IMR-90 (cell line): ENCODE data around the gene DOK6. TPM values are rescaled to one million over a fixed set of nuclear protein-coding genes. Genes with fewer than 3 reads are reported as not detected.

Experiments
- ATAC-seq: fragments of 200-7000 bp; cut with Tn5 transposase; 2 replicates; pipeline ENCODE4 v1.9.1; 2020; ENCODE audit warnings: low read depth, mild to moderate bottlenecking, moderate library complexity
- BruUV-seq: library from RNA; stranded (reverse); fragments of 400-500 nt; replicated peaks from 2 replicates; lab custom pipeline; 2021; lab: Mats Ljungman, UMichigan
- CTCF ChIA-PET: fragments of 300-600 bp; formaldehyde crosslinking; extraction: SDS; loops from one replicate; lab custom pipeline; 2021; ENCODE audit warnings: antibody characterized with exemption; lab: Yijun Ruan, JAX
- POLR2A ChIA-PET: fragments of 300-600 bp; sonication (Branson Sonifier 250); formaldehyde crosslinking; loops from one replicate; lab custom pipeline; 2022; ENCODE audit warnings: antibody characterized with exemption; ENCODE audit not compliant: unreplicated experiment; lab: Charles Lee
- DNase-seq: peaks from one replicate; pipeline ENCODE4 v3.0.0; 2013
- H2AFZ ChIP-seq: replicated peaks from 2 replicates; pipeline ENCODE3; 2013; ENCODE audit warnings: low read length, mild to moderate bottlenecking; ENCODE audit not compliant: poor library complexity
- H2AK5ac ChIP-seq: 2 replicates; pipeline ENCODE4 v1.6.1; 2013; ENCODE audit warnings: low read depth, low read length, inconsistent platforms
- H2AK9ac ChIP-seq: replicated peaks from 2 replicates; pipeline ENCODE3; 2013; ENCODE audit warnings: mild to moderate bottlenecking, low read depth, low read length, moderate library complexity; ENCODE audit not compliant: poor library complexity
- H2BK120ac ChIP-seq: 2 replicates; pipeline ENCODE4 v1.6.1; 2013; ENCODE audit warnings: low read depth, low read length, inconsistent platforms
- H2BK15ac ChIP-seq: 3 replicates; pipeline ENCODE4 v1.6.1; 2013; ENCODE audit warnings: low read depth, low read length, inconsistent platforms
- H2BK20ac ChIP-seq: 2 replicates; pipeline ENCODE4 v1.6.1; 2013; ENCODE audit warnings: low read depth, mild to moderate bottlenecking, inconsistent platforms, low read length, moderate library complexity
- H2BK5ac ChIP-seq: 2 replicates; pipeline ENCODE4 v1.6.1; 2013; ENCODE audit warnings: mild to moderate bottlenecking, low read depth, low read length, inconsistent platforms; ENCODE audit not compliant: poor library complexity, severe bottlenecking
- H3K14ac ChIP-seq: replicated peaks from 2 replicates; pipeline ENCODE4 v1.6.1; 2013; ENCODE audit warnings: low read depth, low read length, inconsistent platforms
- H3K18ac ChIP-seq: 2 replicates; pipeline ENCODE4 v1.6.1; 2013; ENCODE audit warnings: low read depth, low read length, control low read depth
- H3K23ac ChIP-seq: 2 replicates; pipeline ENCODE4 v1.6.1; 2013; ENCODE audit warnings: low read depth, low read length, inconsistent platforms
- H3K27ac ChIP-seq: 2 replicates; pipeline ENCODE4 v1.5.1; 2013; ENCODE audit warnings: mild to moderate bottlenecking, control low read depth, low read length; ENCODE audit not compliant: insufficient read depth
- H3K27me3 ChIP-seq: 2 replicates; pipeline ENCODE4 v1.6.1; 2013; ENCODE audit warnings: low read length; ENCODE audit not compliant: control insufficient read depth, insufficient read depth
- H3K36me3 ChIP-seq: 2 replicates; pipeline ENCODE4 v1.6.1; 2013; ENCODE audit warnings: low read length, mixed read lengths; ENCODE audit not compliant: control insufficient read depth, insufficient read depth
- H3K4ac ChIP-seq: 2 replicates; pipeline ENCODE4 v1.6.1; 2013; ENCODE audit warnings: low read depth, low read length, inconsistent platforms
- H3K4me1 ChIP-seq: 2 replicates; pipeline ENCODE4 v1.6.1; 2013; ENCODE audit warnings: low read length, mixed read lengths; ENCODE audit not compliant: control insufficient read depth, insufficient read depth
- H3K4me2 ChIP-seq: 2 replicates; pipeline ENCODE4 v1.6.1; 2013; ENCODE audit warnings: low read depth, mild to moderate bottlenecking, control low read depth, low read length, moderate library complexity
- H3K4me3 ChIP-seq: 2 replicates; pipeline ENCODE4 v1.5.1; 2013; ENCODE audit warnings: low read depth, mild to moderate bottlenecking, control low read depth, low read length, moderate library complexity; ENCODE audit not compliant: insufficient read depth
- H3K56ac ChIP-seq: 2 replicates; pipeline ENCODE4 v1.6.1; 2013; ENCODE audit warnings: low read length, inconsistent platforms; ENCODE audit not compliant: insufficient read depth; ENCODE audit errors: extremely low read depth
- H3K79me1 ChIP-seq, 2 experiments: 2 replicates each; pipeline ENCODE4 v1.6.1; 2013; ENCODE audit warnings: low read length in 2 of 2, inconsistent platforms in 1 of 2, low read depth in 1 of 2
- H3K9ac ChIP-seq: 2 replicates; pipeline ENCODE4 v1.6.1; 2013; ENCODE audit warnings: low read depth, low read length, control low read depth
- H3K9me1 ChIP-seq: 2 replicates; pipeline ENCODE4 v1.6.1; 2013; ENCODE audit warnings: low read length, inconsistent platforms; ENCODE audit not compliant: insufficient read depth
- H3K9me3 ChIP-seq: 2 replicates; pipeline ENCODE4 v1.6.1; 2013; ENCODE audit warnings: low read length; ENCODE audit not compliant: control insufficient read depth, insufficient read depth
- H4K20me1 ChIP-seq: 2 replicates; pipeline ENCODE4 v1.6.1; 2013; ENCODE audit warnings: low read length, inconsistent platforms; ENCODE audit not compliant: insufficient read depth
- H4K5ac ChIP-seq: 2 replicates; pipeline ENCODE4 v1.6.1; 2013; ENCODE audit warnings: mild to moderate bottlenecking, low read depth, low read length, control low read depth
- H4K8ac ChIP-seq, 2 experiments: 2 replicates each; pipeline ENCODE4 v1.6.1; 2013; ENCODE audit warnings: low read depth in 2 of 2, low read length in 2 of 2, control low read depth in 1 of 2, inconsistent platforms in 1 of 2
- H4K91ac ChIP-seq: 2 replicates; pipeline ENCODE4 v1.6.1; 2013; ENCODE audit warnings: low read depth, low read length, inconsistent platforms; ENCODE audit not compliant: insufficient read depth
- MXI1 ChIP-seq: IDR thresholded peaks from 2 replicates; pipeline ENCODE4 v1.6.1; 2012; ENCODE audit warnings: low read depth, mild to moderate bottlenecking, low read length, moderate library complexity, borderline replicate concordance
- POLR2A ChIP-seq: IDR thresholded peaks from 2 replicates; pipeline ENCODE4 v1.6.1; 2012; ENCODE audit warnings: mild to moderate bottlenecking, low read depth, low read length
- RFX5 ChIP-seq: IDR thresholded peaks from 2 replicates; pipeline ENCODE4 v1.8.0; 2012; ENCODE audit warnings: low read depth, mild to moderate bottlenecking, low read length, moderate library complexity
- WGBS, 2 experiments: methylation state at CpG; one replicate each; pipeline versions ENCODE4 v1.1.5 to v1.1.7; 2013; ENCODE audit warnings: missing lambda C conversion rate in 2 of 2; ENCODE audit not compliant: insufficient read length in 1 of 2; ENCODE audit errors: extremely low coverage in 2 of 2; 5-methylcytosine and 5-hydroxymethylcytosine counted together
- dilution Hi-C: fragments of 300-500 bp; cut with HindIII; formaldehyde crosslinking; loops from one replicate; pipeline ENCODE4 v1.14.3; 2018; ENCODE audit warnings: low sequenced_read_pairs; ENCODE audit not compliant: unreplicated experiment
- in situ Hi-C: fragments of 300-500 bp; cut with MboI; formaldehyde crosslinking; loops from 3 replicates; pipeline ENCODE4 v1.14.3; 2019; ENCODE audit warnings: low sequenced_read_pairs, inconsistent platforms, mixed read lengths
- intact Hi-C: fragments of 100-400 bp; cut with micrococcal nuclease; formaldehyde crosslinking; loops from 2 replicates; pipeline ENCODE4 v1.10.0; 2022
- polyA plus RNA-seq, 3 experiments: library from polyadenylated mRNA; depleted of rRNA; stranded (reverse); fragments of >200 nt; gene quantifications; 2 replicates each; pipeline ENCODE4 v1.2.3, GENCODE V29; 2012; ENCODE audit warnings: low replicate concordance in 1 of 3
- total RNA-seq: library from RNA; depleted of rRNA; stranded (reverse); fragments of >200 nt; gene quantifications from 2 replicates; pipeline ENCODE4 v1.2.3, GENCODE V29; 2012
- TF ChIP-seq, protein P1 (sequence below): fragments of 150-350 bp; IDR thresholded peaks from 2 replicates; pipeline ENCODE4 v1.6.1; 2016; ENCODE audit warnings: low read depth, mild to moderate bottlenecking, low read length, moderate library complexity, borderline replicate concordance
- TF ChIP-seq, protein P2 (sequence below): fragments of 150-350 bp; IDR thresholded peaks from 2 replicates; pipeline ENCODE4 v1.6.1; 2017; ENCODE audit warnings: mild to moderate bottlenecking, antibody characterized with exemption, low read length, low read depth

Gene DOK6
- total and polyA plus RNA-seq, 2 of the 4 experiments (the other 2 are of a cell fraction), result 1.9 to 2.7 TPM

DNA sequence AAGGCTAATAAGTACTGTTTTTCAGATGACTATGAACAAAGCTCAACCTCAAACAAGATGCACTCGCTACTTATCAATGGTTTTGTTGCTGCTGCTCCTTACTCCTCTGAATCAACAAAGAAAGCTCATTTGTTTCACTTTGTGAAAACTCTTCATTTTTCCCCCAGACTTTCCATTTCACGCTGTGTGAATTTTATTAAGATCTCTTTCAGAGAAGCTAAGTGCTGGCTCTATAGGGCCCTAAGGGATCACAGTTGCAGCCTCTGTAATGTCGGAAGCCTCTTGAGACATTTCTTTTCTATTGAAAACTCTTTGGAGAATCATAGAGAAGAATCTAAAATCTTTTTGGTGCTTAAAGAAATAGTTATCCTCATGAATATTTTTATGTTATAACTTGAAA, 337.2 kb downstream of the DOK6 start:
- Histone ChIP-seq H3K4me2 (no peak overlapping the region), H4K8ac (no peak overlapping the region), H3K23ac (no peak overlapping the region), H3K4me1 (no peaks in the 10 kb centered on the region), H2AK5ac (no peak overlapping the region), H3K27me3 (no peaks in the 10 kb centered on the region), H3K79me1 (no peaks in the 10 kb centered on the region), H2AK9ac (no peak overlapping the region), H2BK120ac (no peak overlapping the region), H3K36me3 (no peaks in the 10 kb centered on the region), H3K9me1 (no peaks in the 10 kb centered on the region), H3K4me3 (no peak overlapping the region), H3K9me3 (no peaks in the 10 kb centered on the region), H2BK15ac (no peak overlapping the region), H3K56ac (no peak overlapping the region), H3K14ac (no peak overlapping the region), H4K91ac (no peak overlapping the region), H3K9ac (no peak overlapping the region), H3K18ac (no peak overlapping the region), H3K4ac (no peak overlapping the region), H2BK20ac (no peak overlapping the region), H4K20me1 (no peaks in the 10 kb centered on the region), H4K5ac (no peak overlapping the region), H2BK5ac (no peak overlapping the region), H3K27ac (no peak overlapping the region), H2AFZ (no peak overlapping the region)
- DNase-seq (no peak), ATAC-seq (no peak)
- POLR2A ChIA-PET, result no interaction called here
- CTCF ChIA-PET, result no interaction called here
- intact Hi-C loops, result no loop called here
- no TSS peak for BruUV-seq
- in situ Hi-C loops, result no loop called here
- dilution Hi-C loops, result no loop called here
- no CpG with 5 or more reads among the region's 3 CpGs for WGBS, 2 experiments
- TF ChIP-seq RFX5, result no peak
- TF ChIP-seq, protein P1, sequence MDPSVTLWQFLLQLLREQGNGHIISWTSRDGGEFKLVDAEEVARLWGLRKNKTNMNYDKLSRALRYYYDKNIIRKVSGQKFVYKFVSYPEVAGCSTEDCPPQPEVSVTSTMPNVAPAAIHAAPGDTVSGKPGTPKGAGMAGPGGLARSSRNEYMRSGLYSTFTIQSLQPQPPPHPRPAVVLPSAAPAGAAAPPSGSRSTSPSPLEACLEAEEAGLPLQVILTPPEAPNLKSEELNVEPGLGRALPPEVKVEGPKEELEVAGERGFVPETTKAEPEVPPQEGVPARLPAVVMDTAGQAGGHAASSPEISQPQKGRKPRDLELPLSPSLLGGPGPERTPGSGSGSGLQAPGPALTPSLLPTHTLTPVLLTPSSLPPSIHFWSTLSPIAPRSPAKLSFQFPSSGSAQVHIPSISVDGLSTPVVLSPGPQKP, result no peak
- TF ChIP-seq, protein P2, sequence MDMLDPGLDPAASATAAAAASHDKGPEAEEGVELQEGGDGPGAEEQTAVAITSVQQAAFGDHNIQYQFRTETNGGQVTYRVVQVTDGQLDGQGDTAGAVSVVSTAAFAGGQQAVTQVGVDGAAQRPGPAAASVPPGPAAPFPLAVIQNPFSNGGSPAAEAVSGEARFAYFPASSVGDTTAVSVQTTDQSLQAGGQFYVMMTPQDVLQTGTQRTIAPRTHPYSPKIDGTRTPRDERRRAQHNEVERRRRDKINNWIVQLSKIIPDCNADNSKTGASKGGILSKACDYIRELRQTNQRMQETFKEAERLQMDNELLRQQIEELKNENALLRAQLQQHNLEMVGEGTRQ, result no peak
- no peak for TF ChIP-seq POLR2A
- no peak for TF ChIP-seq MXI1
